GM19463 (cell line): ENCODE measurements around the gene CSGALNACT2.

Experiments
- ATAC-seq: cut with Tn5 transposase; IDR thresholded peaks from one replicate; pipeline ENCODE4 v1.9.1; 2021; ENCODE audit warnings: mild to moderate bottlenecking, moderate library complexity; ENCODE audit not compliant: unreplicated experiment

CSGALNACT2 gene

GRCh38 chr10:43123361-43124093 is 14.7 kb upstream of the CSGALNACT2 start:
- no peak for ATAC-seq

GRCh38 chr10:43124094-43124521 is 14.1 kb upstream of the CSGALNACT2 start:
- no peak for ATAC-seq

DNA sequence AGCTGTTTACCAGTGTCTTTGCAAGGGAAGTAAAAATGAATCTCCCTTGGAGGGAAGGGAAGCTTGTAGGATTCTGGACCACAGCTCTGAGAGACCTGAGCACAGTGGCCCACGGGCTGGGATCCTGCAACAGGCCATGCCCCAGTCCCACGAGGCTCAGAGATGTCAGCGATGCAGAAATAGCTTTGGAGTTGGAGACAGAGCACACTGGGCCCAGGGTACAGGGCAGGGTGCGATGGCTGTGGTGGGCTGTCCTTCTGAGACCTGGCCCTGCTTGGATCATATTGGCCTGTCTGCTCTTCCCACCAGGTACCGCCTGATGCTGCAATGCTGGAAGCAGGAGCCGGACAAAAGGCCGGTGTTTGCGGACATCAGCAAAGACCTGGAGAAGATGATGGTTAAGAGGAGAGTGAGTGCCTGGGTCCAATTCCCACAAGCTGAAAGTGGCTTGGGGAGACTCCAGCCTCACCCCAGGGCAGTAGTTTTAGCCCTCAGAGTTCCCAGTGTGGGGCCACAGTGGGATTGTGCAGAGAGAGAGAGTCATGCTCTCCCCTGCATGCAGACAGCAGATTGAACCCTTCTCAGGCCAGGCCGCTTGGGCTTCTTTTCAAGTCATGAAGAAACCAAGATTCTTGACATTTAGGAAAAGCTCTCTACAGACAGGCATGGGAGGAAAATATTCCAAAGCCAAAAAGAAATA is 13.5 kb upstream of the CSGALNACT2 start:
- ATAC-seq = no peak

DNA sequence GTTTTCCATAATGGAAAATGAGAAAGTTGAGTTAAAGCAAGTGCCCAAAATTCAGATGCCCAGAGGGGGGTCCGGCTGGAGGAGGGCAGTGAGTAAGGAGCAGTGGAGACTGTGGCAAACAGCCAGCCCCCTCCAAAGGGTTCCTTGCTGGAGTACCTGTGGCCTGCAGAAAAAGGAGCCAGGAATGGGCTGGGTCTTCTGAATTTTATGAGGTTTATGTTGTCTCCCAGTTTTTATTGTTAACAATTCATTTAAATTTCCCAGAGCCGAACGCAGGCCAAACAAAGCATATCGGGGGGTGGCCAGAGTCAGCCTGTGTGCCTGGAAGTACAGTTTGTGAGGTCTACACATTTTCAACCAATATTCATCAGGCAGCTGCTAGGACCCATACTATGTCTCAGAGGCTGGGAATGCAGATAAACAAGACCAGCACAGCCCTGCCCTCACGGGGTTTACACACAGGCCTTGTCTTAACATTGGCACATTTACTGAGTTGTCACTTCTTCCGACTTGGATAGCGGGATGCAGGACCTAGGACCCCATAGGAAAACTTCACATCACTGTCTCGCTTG is 12.9 kb upstream of the CSGALNACT2 start:
- no peak for ATAC-seq

DNA sequence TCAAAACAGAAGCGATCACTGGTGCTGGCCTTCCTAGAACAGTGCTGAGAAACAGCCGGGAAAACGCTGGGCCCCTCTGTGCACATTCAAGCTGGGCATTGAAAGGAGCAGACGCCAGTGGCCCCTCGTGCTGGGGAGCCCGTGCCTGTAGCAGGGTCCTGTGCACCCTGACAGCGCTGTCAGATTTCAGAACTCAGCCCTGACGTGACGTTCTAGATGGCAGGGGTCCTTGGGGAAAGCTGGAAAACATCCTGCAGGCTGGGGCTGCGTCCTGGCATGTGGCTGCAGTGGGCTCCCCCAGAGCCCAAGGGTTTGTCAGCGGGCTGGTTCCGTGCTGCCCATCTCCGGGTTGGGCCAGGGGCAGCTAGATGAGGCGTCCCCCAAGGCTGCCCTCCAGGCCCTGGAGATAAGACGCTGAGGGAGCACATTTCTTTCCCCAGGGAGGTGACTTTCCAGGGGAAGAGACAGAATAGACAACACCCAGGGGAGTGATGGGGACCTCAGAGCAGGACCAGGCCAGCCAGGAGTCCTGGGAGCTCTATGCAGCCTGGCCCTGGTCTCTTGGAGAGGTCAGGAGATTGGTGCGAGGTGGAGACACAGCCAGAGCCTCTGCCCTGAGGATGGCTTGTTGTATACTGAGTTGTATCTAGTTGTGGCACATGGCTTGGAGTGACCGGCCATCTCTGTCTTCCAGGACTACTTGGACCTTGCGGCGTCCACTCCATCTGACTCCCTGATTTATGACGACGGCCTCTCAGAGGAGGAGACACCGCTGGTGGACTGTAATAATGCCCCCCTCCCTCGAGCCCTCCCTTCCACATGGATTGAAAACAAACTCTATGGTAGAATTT is 12.1 kb upstream of the CSGALNACT2 start:
- ATAC-seq = no peak

DNA sequence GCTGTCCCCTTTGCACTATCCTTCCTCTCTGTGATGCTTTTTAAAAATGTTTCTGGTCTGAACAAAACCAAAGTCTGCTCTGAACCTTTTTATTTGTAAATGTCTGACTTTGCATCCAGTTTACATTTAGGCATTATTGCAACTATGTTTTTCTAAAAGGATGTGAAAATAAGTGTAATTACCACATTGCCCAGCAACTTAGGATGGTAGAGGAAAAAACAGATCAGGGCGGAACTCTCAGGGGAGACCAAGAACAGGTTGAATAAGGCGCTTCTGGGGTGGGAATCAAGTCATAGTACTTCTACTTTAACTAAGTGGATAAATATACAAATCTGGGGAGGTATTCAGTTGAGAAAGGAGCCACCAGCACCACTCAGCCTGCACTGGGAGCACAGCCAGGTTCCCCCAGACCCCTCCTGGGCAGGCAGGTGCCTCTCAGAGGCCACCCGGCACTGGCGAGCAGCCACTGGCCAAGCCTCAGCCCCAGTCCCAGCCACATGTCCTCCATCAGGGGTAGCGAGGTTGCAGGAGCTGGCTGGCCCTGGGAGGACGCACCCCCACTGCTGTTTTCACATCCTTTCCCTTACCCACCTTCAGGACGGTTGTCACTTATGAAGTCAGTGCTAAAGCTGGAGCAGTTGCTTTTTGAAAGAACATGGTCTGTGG is 11.4 kb upstream of the CSGALNACT2 start:
- ATAC-seq = no peak

GRCh38 chr10:43127442-43127841 is 10.8 kb upstream of the CSGALNACT2 start:
- ATAC-seq = no peak

- ATAC-seq = no peak
Measured at GRCh38 chr10:43128331-43128730, 9.9 kb upstream of the CSGALNACT2 start.

DNA sequence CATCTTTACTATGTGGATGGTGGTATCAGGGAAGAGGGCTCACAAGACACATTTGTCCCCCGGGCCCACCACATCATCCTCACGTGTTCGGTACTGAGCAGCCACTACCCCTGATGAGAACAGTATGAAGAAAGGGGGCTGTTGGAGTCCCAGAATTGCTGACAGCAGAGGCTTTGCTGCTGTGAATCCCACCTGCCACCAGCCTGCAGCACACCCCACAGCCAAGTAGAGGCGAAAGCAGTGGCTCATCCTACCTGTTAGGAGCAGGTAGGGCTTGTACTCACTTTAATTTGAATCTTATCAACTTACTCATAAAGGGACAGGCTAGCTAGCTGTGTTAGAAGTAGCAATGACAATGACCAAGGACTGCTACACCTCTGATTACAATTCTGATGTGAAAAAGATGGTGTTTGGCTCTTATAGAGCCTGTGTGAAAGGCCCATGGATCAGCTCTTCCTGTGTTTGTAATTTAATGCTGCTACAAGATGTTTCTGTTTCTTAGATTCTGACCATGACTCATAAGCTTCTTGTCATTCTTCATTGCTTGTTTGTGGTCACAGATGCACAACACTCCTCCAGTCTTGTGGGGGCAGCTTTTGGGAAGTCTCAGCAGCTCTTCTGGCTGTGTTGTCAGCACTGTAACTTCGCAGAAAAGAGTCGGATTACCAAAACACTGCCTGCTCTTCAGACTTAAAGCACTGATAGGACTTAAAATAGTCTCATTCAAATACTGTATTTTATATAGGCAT is 9.1 kb upstream of the CSGALNACT2 start:
- peak; percentile 75 for ATAC-seq

DNA sequence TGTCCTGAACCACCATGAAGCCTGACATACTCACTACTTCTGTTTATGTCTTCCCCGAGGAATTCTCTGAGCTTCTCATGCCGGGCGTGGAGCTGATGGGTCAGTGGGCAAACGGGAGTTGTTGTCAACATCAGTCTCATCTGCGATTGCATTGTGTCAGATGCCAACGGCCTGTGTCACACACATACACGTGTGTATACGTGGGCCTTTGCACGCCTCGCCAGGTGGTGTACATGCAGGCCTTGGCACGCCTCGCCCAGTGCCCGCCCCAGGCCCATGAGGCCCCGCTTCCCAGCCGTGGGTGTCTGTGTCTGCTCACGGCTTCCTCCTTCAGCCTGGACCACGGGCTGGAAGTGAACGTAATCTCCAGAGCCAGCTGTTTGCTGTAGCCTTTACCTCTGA is 7.5 kb upstream of the CSGALNACT2 start:
- ATAC-seq = no peak

- ATAC-seq = no peak
Measured at GRCh38 chr10:43131256-43131655, 7.0 kb upstream of the CSGALNACT2 start.

DNA sequence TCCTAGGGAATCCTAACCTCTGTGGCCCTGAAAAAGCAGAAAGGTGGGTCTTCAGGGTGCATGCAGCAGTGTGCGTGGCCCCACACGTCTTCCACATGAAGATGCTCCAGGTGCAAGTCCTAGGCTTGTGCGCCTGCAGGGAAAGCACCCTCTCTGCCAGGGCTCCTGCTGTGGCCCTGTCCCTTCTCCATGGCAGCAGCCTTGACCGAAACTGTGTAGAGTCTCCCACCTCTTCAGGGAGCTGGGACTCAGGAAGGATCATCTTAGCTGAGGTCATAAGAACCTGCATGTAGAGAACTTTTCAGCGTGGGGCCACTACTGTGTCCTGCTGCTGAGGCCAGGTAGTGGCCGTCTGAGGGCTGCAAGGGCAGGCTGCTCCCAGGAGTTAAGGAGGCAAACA is 6.3 kb upstream of the CSGALNACT2 start:
- ATAC-seq = no peak

- no peak for ATAC-seq
Measured at GRCh38 chr10:43132867-43133787, 5.1 kb upstream of the CSGALNACT2 start.

- ATAC-seq = no peak
Measured at GRCh38 chr10:43134126-43134905, 3.9 kb upstream of the CSGALNACT2 start.

DNA sequence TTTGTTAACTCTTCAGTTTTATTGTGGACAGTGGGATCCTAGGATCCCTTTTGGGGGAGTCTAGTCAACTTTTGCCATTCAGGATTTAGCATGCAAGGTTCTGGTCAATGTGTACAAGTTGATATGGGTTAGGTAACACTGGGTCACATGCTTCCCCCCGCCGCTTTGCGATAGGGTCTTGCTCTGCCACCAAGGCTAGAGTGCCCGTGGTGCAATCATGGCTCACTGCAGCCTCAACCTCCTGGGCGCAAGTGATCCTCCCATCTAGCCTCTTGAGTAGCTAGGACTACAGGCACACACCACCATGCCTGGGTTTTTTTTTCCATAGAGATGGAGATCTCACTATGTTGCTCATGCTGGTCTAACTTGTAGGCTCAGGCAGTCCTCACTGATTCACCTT is 3.2 kb upstream of the CSGALNACT2 start:
- no peak for ATAC-seq

- ATAC-seq = no peak
Measured at GRCh38 chr10:43135656-43136055, 2.6 kb upstream of the CSGALNACT2 start.

DNA sequence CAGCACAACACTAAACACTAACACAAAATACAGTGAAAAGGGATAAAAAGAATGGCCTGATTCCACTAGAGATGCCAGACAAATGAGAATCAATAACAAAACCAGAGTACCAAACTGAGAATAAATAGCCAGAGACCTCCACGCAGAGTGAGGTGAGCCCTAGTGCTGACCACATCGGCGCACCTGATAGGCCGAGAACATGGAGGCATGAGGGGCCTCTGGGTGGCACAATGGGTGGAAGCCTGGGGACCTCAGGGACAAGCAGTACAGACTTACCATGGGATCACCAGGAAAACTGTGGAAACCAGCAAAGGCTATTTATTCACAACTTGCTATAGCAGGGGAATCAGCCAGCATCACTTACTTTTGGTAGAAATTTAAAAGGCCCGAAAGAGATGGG is 1.8 kb upstream of the CSGALNACT2 start:
- no peak for ATAC-seq
